Activated CD4-positive, CD25-positive, alpha-beta regulatory T cell treated with anti-CD3 and anti-CD28 coated beads, Interleukin-2, amount 50 U/mL, for 24 hours (primary cell): ENCODE data around the gene STK24.

Experiments
- ATAC-seq, 2 donors: fragments of 150-1000 bp; cut with Tn5 transposase; one replicate each; pipeline ENCODE4 v1.10.0; 2021; ENCODE audit warnings: mild to moderate bottlenecking in 1 of 2, moderate library complexity in 1 of 2

Gene STK24

GRCh38 chr13:98549728-98550317 is 27.1 kb downstream of the STK24 start:
- ATAC-seq: peak; percentile 60 to 68

GRCh38 chr13:98549006-98549727 is 27.7 kb downstream of the STK24 start:
- no peak for ATAC-seq

- ATAC-seq: peak; percentile 48 to 61
Observed at GRCh38 chr13:98548230-98548629, 28.7 kb downstream of the STK24 start.

GRCh38 chr13:98547455-98547854 is 29.5 kb downstream of the STK24 start:
- no peak for ATAC-seq

GRCh38 chr13:98546402-98546801 is 30.5 kb downstream of the STK24 start:
- ATAC-seq: no peak

GRCh38 chr13:98544104-98544710 is 32.7 kb downstream of the STK24 start:
- ATAC-seq: no peak

- peak in 1 of 2 donors; percentile 27 for ATAC-seq
Observed at GRCh38 chr13:98543378-98544103, 33.4 kb downstream of the STK24 start.

GRCh38 chr13:98542568-98543377 is 34.1 kb downstream of the STK24 start:
- ATAC-seq: peak; percentile 36 to 51

- no peak for ATAC-seq
Observed at GRCh38 chr13:98541701-98542203, 35.2 kb downstream of the STK24 start.

- no peak for ATAC-seq
Observed at GRCh38 chr13:98541191-98541590, 35.7 kb downstream of the STK24 start.

GRCh38 chr13:98540476-98540875 is 36.4 kb downstream of the STK24 start:
- ATAC-seq: no peak

- no peak for ATAC-seq
Observed at GRCh38 chr13:98539666-98540065, 37.2 kb downstream of the STK24 start.

GRCh38 chr13:98538876-98539275 is 38.0 kb downstream of the STK24 start:
- ATAC-seq: no peak

GRCh38 chr13:98537740-98538139 is 39.2 kb downstream of the STK24 start:
- ATAC-seq: no peak

- no peak for ATAC-seq
Observed at GRCh38 chr13:98537306-98537705, 39.6 kb downstream of the STK24 start.

- no peak for ATAC-seq
Observed at GRCh38 chr13:98536729-98537128, 40.2 kb downstream of the STK24 start.

- ATAC-seq: peak in 1 of 2 donors; percentile 14
Observed at GRCh38 chr13:98535501-98536354, 41.2 kb downstream of the STK24 start.

GRCh38 chr13:98534821-98535220 is 42.1 kb downstream of the STK24 start:
- no peak for ATAC-seq

- ATAC-seq: peak in 1 of 2 donors; percentile 19
Observed at GRCh38 chr13:98533912-98534311, 43.0 kb downstream of the STK24 start.

- no peak for ATAC-seq
Observed at GRCh38 chr13:98532254-98532653, 44.7 kb downstream of the STK24 start.

- ATAC-seq: no peak
Observed at GRCh38 chr13:98530217-98530616, 46.7 kb downstream of the STK24 start.
